ENCODE results near the gene TIE1. TPM values are rescaled to one million over a fixed set of nuclear protein-coding genes. Genes with fewer than 3 reads are reported as not detected.

Gene TIE1
- total and polyA plus RNA-seq, 9 of the 15 experiments (the other 6 are each of a cell fraction or from before 2014, with no cell fraction given) = 0.07 to 0.49 (median 0.14) TPM; not detected in 4

DNA sequence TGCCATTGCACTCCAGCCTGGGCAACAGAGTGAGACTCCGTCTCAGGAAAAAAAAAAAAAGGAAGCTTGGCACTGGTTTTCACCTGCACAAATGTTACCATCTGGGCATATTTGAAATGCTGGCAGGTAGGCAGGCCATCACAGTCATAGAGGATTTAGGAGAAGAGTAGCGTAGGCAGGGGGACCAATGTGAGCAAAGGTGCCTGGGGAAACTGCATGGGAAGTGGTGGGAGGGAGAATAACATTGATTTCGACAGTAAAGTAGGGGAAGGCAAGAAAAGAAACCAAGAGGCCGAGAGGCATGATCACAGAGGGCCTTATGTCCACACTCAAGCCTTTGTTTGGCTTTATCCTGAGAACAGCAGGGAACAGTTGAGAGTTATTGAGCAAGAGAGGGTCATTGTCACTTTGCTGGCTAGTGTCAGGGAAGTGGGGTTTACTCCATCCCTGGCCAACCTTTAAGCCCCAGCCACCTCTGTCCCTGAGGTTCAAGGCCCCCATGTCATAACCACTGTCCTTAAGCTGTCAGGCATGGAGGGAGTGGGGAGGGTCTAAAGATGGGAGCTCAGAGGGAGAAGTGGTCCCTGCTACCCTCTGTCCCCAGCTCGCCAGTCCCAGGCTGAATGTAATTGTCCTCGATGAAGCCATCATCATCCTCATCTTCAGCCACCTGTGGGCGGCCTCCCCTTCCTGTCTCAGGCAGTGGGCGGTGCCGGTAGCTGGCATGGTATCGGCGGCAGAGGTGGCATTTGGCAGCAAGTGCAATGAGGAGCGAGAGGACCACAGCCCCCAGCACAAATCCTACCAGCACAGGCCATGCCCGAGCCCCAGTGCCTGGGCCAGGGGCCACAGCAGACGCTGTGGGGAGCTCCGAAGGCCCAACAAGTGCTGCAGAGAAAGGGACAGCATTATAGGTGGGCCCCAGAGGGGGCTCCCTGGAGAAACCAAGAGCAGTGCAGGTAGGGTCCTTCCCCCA lies 18.3 kb upstream of the TIE1 start (continued):
- TF ChIP-seq RBM22 (IDR thresholded peaks at IDR 0.05; ENCODE audit: low read depth, low read length, poor library complexity, severe bottlenecking) = no peak

DNA sequence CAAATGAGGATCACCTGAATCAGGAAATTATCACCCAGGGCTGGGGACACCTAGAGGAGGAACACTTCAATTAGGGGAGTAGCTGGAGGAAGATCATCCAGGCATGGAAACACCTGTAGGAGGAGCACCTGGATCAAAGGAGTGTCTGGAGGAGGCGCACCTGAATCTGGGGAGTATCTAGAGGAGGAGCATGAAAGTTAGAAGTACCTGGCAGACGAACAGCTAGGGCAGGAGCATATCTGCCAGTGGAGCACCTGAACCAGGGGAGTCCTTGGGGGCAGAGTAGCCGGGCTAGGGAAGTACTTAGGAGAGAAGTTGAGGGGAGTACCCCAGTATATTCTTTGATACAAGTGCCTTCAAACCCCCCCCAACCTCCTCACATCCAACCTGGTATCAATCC lies 16.7 kb upstream of the TIE1 start:
- ChIA-PET CTCF (ENCODE audit: low intra/inter-chr PET ratio) (no interaction called here), POLR2A (interaction anchor here (0.5 to 1.6 kb wide), 3 partner anchors 9 to 130 kb away, joined by 3 to 4 read pairs (median 3); no protein-coding TSS in a partner anchor)
- no peak overlapping the region for H2AFZ ChIP-seq (ENCODE audit: low read depth, low read length)
- FAIRE-seq (no peak), DNase-seq (ENCODE audit: extremely low read depth in 1 of 4, low spot score in 3 of 4) (no peak), ATAC-seq (no peak)
- H3K27me3 ChIP-seq (ENCODE audit: control insufficient read depth in 2 of 2, insufficient read depth in 2 of 2, low read length in 2 of 2) = peaks cover 43 to 81% of the 10 kb centered on the region in 2 experiments
- WGBS (ENCODE audit: insufficient coverage, low coverage, missing lambda C conversion rate) = 5% methylated on average over 3 of the region's 3 CpGs
- no peak overlapping the region for H3K27ac ChIP-seq (ENCODE audit: extremely low read depth, low read depth, low read length)
- intact Hi-C loops (cut with micrococcal nuclease) (no loop called here), in situ Hi-C loops (cut with MboI) (no loop called here)
- no peaks in the 10 kb centered on the region for H3K79me2 ChIP-seq (ENCODE audit: control insufficient read depth, insufficient read depth, low read length)
- peaks cover 0 to 16% of the 10 kb centered on the region in 2 experiments; a peak in 3 of 5 replicates for H3K4me1 ChIP-seq (replicated peaks in 1 of 2; ENCODE audit: control insufficient read depth in 2 of 2, insufficient read depth in 2 of 2, low read length in 2 of 2)
- peaks cover 3% of the 10 kb centered on the region for H3K9me1 ChIP-seq (ENCODE audit: control insufficient read depth, insufficient read depth, low read length)
- no peak overlapping the region for H3K4me2 ChIP-seq (ENCODE audit: insufficient read depth, low read length)
- no peaks in the 10 kb centered on the region for H3K36me3 ChIP-seq (ENCODE audit: control insufficient read depth, insufficient read depth, low read length)
- BruUV-seq (replicated peaks) = no TSS peak
- H3K9me3 ChIP-seq (replicated peaks; ENCODE audit: control insufficient read depth, insufficient read depth, low read depth, low read length) = no peaks in the 10 kb centered on the region
- no peak overlapping the region for H3K4me3 ChIP-seq
- no peak overlapping the region for H3K9ac ChIP-seq (ENCODE audit: insufficient read depth in 1 of 2, low read depth in 2 of 2, low read length in 2 of 2)
- peaks cover 8% of the 10 kb centered on the region for H4K20me1 ChIP-seq (replicated peaks; ENCODE audit: control insufficient read depth, insufficient read depth, low read length)
- TF ChIP-seq, protein P1, sequence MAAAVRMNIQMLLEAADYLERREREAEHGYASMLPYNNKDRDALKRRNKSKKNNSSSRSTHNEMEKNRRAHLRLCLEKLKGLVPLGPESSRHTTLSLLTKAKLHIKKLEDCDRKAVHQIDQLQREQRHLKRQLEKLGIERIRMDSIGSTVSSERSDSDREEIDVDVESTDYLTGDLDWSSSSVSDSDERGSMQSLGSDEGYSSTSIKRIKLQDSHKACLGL (CRISPR knock-in tag; IDR thresholded peaks at IDR 0.05; ENCODE audit: borderline replicate concordance, poor library complexity, severe bottlenecking) = no peak
- TF ChIP-seq COPS2 (conservative IDR thresholded peaks at IDR 0.05) = no peak
- TF ChIP-seq BRD4 (IDR thresholded peaks at IDR 0.05) = no peak
- TF ChIP-seq NEUROD1 (IDR thresholded peaks at IDR 0.05; ENCODE audit: borderline replicate concordance, low read depth, low read length, partially characterized antibody) = no peak
- TF ChIP-seq PHF20 (IDR thresholded peaks at IDR 0.05; ENCODE audit: partially characterized antibody) = no peak
- no peak for TF ChIP-seq RBM14 (IDR thresholded peaks at IDR 0.05; ENCODE audit: borderline replicate concordance, insufficient read depth, low read depth, low read length)
- TF ChIP-seq, protein P2, sequence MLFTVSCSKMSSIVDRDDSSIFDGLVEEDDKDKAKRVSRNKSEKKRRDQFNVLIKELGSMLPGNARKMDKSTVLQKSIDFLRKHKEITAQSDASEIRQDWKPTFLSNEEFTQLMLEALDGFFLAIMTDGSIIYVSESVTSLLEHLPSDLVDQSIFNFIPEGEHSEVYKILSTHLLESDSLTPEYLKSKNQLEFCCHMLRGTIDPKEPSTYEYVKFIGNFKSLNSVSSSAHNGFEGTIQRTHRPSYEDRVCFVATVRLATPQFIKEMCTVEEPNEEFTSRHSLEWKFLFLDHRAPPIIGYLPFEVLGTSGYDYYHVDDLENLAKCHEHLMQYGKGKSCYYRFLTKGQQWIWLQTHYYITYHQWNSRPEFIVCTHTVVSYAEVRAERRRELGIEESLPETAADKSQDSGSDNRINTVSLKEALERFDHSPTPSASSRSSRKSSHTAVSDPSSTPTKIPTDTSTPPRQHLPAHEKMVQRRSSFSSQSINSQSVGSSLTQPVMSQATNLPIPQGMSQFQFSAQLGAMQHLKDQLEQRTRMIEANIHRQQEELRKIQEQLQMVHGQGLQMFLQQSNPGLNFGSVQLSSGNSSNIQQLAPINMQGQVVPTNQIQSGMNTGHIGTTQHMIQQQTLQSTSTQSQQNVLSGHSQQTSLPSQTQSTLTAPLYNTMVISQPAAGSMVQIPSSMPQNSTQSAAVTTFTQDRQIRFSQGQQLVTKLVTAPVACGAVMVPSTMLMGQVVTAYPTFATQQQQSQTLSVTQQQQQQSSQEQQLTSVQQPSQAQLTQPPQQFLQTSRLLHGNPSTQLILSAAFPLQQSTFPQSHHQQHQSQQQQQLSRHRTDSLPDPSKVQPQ (CRISPR knock-in tag; IDR thresholded peaks at IDR 0.05; ENCODE audit: borderline replicate concordance) = no peak
- no peak for TF ChIP-seq TCF7L2 (IDR thresholded peaks at IDR 0.05; ENCODE audit: low read depth, low read length)
- TF ChIP-seq, protein P3, sequence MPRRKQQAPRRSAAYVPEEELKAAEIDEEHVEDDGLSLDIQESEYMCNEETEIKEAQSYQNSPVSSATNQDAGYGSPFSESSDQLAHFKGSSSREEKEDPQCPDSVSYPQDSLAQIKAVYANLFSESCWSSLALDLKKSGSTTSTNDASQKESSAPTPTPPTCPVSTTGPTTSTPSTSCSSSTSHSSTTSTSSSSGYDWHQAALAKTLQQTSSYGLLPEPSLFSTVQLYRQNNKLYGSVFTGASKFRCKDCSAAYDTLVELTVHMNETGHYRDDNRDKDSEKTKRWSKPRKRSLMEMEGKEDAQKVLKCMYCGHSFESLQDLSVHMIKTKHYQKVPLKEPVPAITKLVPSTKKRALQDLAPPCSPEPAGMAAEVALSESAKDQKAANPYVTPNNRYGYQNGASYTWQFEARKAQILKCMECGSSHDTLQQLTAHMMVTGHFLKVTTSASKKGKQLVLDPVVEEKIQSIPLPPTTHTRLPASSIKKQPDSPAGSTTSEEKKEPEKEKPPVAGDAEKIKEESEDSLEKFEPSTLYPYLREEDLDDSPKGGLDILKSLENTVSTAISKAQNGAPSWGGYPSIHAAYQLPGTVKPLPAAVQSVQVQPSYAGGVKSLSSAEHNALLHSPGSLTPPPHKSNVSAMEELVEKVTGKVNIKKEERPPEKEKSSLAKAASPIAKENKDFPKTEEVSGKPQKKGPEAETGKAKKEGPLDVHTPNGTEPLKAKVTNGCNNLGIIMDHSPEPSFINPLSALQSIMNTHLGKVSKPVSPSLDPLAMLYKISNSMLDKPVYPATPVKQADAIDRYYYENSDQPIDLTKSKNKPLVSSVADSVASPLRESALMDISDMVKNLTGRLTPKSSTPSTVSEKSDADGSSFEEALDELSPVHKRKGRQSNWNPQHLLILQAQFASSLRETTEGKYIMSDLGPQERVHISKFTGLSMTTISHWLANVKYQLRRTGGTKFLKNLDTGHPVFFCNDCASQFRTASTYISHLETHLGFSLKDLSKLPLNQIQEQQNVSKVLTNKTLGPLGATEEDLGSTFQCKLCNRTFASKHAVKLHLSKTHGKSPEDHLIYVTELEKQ (CRISPR knock-in tag; IDR thresholded peaks at IDR 0.05) = no peak
